ENCODE measurements around the gene FBXO2. TPM values are rescaled to one million over a fixed set of nuclear protein-coding genes. Genes with fewer than 3 reads are reported as not detected.

The FBXO2 gene
- total and polyA plus RNA-seq, 9 of the 15 experiments (the other 6 are each of a cell fraction or from before 2014, with no cell fraction given): 0.04 to 1.9 (median 0.27) TPM

DNA sequence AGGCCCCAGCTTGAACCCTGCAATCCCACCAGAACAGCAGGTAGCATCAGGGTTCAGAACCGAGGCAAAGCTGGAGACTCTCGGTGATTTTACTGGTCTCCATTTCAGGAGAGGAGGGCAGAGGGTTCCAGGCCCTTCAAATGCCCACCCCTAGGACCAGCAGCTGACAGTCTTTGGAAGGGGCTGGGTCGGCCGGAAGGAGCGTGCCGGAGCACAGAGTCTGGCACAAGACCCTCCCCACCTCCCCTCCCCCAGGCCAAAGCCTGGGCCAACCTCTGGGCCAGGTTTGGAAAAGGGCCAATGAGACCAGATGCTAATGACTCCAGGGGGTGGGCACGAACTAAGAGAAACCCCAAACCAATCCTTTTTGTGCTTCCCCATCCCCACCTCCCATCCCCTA lies 6.9 kb downstream of the FBXO2 start:
- intact Hi-C loops (cut with micrococcal nuclease): no loop called here

More for the DNA sequence above, 6.9 kb downstream of the FBXO2 start:
- H3K9me3 ChIP-seq (replicated peaks; ENCODE audit: control insufficient read depth, insufficient read depth, low read depth, low read length): no peaks in the 10 kb centered on the region
- H3K4me2 ChIP-seq (ENCODE audit: insufficient read depth, low read length): no peak overlapping the region
- peaks cover 15 to 40% of the 10 kb centered on the region in 2 experiments; a peak in 4 of 5 replicates for H3K4me1 ChIP-seq (replicated peaks in 1 of 2; ENCODE audit: control insufficient read depth in 2 of 2, insufficient read depth in 2 of 2, low read length in 2 of 2)
- TF ChIP-seq MED1 (CRISPR knock-in tag; IDR thresholded peaks at IDR 0.05; ENCODE audit: borderline replicate concordance) (no peak), PTBP1 (IDR thresholded peaks at IDR 0.05; ENCODE audit: low read depth, low read length) (no peak), KAT2B (IDR thresholded peaks at IDR 0.05; ENCODE audit: low read depth, low read length) (no peak), ZNF282 (CRISPR knock-in tag; IDR thresholded peaks at IDR 0.05) (no peak), BCL6 (CRISPR knock-in tag; IDR thresholded peaks at IDR 0.05) (no peak), NONO (IDR thresholded peaks at IDR 0.05; ENCODE audit: low read depth in 2 of 2, low read length in 1 of 2) (no peak), FOXA3 (CRISPR knock-in tag; conservative IDR thresholded peaks at IDR 0.05 in 1 of 2, IDR thresholded peaks at IDR 0.05 in 1 of 2) (no peak), ZNF316 (IDR thresholded peaks at IDR 0.05) (no peak), ZNF780A (CRISPR knock-in tag; IDR thresholded peaks at IDR 0.05) (no peak), AFF4 (CRISPR knock-in tag; IDR thresholded peaks at IDR 0.05) (no peak), TAF15 (IDR thresholded peaks at IDR 0.05; ENCODE audit: low read depth, low read length) (no peak), ETV5 (CRISPR knock-in tag; IDR thresholded peaks at IDR 0.05; ENCODE audit: low read depth) (no peak)
- TF ChIP-seq, protein P1, sequence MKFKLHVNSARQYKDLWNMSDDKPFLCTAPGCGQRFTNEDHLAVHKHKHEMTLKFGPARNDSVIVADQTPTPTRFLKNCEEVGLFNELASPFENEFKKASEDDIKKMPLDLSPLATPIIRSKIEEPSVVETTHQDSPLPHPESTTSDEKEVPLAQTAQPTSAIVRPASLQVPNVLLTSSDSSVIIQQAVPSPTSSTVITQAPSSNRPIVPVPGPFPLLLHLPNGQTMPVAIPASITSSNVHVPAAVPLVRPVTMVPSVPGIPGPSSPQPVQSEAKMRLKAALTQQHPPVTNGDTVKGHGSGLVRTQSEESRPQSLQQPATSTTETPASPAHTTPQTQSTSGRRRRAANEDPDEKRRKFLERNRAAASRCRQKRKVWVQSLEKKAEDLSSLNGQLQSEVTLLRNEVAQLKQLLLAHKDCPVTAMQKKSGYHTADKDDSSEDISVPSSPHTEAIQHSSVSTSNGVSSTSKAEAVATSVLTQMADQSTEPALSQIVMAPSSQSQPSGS (CRISPR knock-in tag; IDR thresholded peaks at IDR 0.05): no peak
- CTCF ChIA-PET (ENCODE audit: low intra/inter-chr PET ratio): no interaction called here
- H3K79me2 ChIP-seq (ENCODE audit: control insufficient read depth, insufficient read depth, low read length): no peaks in the 10 kb centered on the region
- ATAC-seq: no peak
- in situ Hi-C loops (cut with MboI): no loop called here
- no TSS peak for BruUV-seq (replicated peaks)
- H3K36me3 ChIP-seq (ENCODE audit: control insufficient read depth, insufficient read depth, low read length): no peaks in the 10 kb centered on the region
- no peaks in the 10 kb centered on the region for H3K9me1 ChIP-seq (ENCODE audit: control insufficient read depth, insufficient read depth, low read length)
- H3K9ac ChIP-seq (ENCODE audit: insufficient read depth in 1 of 2, low read depth in 2 of 2, low read length in 2 of 2): no peak overlapping the region
- H3K4me3 ChIP-seq: no peak overlapping the region
- H3K27ac ChIP-seq (ENCODE audit: extremely low read depth, low read depth, low read length): no peak overlapping the region
- POLR2A ChIA-PET: interaction anchor here (0.6 to 1.0 kb wide), 5 partner anchors 17 to 610 kb away, joined by 3 read pairs; partner anchors contain the start of gene FBXO6
- H2AFZ ChIP-seq (ENCODE audit: low read depth, low read length): no peak overlapping the region
- 25% methylated on average over 7 of the region's 7 CpGs for WGBS (ENCODE audit: insufficient coverage, low coverage, missing lambda C conversion rate)
- no peak for DNase-seq (ENCODE audit: extremely low read depth in 1 of 4, low spot score in 3 of 4)
- H3K27me3 ChIP-seq (ENCODE audit: control insufficient read depth in 2 of 2, insufficient read depth in 2 of 2, low read length in 2 of 2): no peaks in the 10 kb centered on the region; a peak in 2 of 5 replicates
- no peak for FAIRE-seq
- H4K20me1 ChIP-seq (replicated peaks; ENCODE audit: control insufficient read depth, insufficient read depth, low read length): no peaks in the 10 kb centered on the region; the same call in 1 of the 2 replicates

Measured in K562 (cell line).